ENCODE data around the gene DAPP1. TPM values are rescaled to one million over a fixed set of nuclear protein-coding genes. Genes with fewer than 3 reads are reported as not detected.

DAPP1 gene
- total RNA-seq, 2 experiments from 2014 or later: 35.8 to 39.4 TPM

Other genes with a start within 250 kb of the DAPP1 start
- under 1 TPM; 0.15 to 0.30 TPM for gene MTTP, start 242.0 kb upstream of the DAPP1 start, total RNA-seq
- not detected for gene C4orf54, start 159.0 kb upstream of the DAPP1 start, total RNA-seq
- 10 to 100 TPM; 28.1 to 29.2 TPM for gene LAMTOR3, start 77.6 kb downstream of the DAPP1 start, total RNA-seq
- 10 to 100 TPM; 53.7 to 55.4 TPM for gene DNAJB14, start 129.8 kb downstream of the DAPP1 start, total RNA-seq
- 100 to 1,000 TPM; 542 to 545 TPM for gene H2AZ1, start 133.4 kb downstream of the DAPP1 start, total RNA-seq

Measured in activated CD4-positive, alpha-beta memory T cell treated with anti-CD3 and anti-CD28 coated beads, Interleukin-2, amount 10 ng/mL, durations not matched to agents 7 days and 5 days (primary cell).